WTC11 (cell line): ENCODE results near the gene CDC20. TPM values are rescaled to one million over a fixed set of nuclear protein-coding genes. Genes with fewer than 3 reads are reported as not detected.

ENCODE experiments used
- ATAC-seq: fragments of 200-7000 bp; cut with Tn5 transposase; 2 replicates; pipeline ENCODE4 v1.10.0; 2021; ENCODE audit warnings: mild to moderate bottlenecking, moderate library complexity
- CTCF ChIA-PET: fragments of 300-600 bp; sonication (Branson Sonifier 250); formaldehyde crosslinking; loops from one replicate; lab custom pipeline; 2021; ENCODE audit warnings: antibody characterized with exemption; lab: Charles Lee
- POLR2A ChIA-PET: fragments of 350-600 bp; sonication (Branson Sonifier 250); formaldehyde crosslinking; loops from one replicate; lab custom pipeline; 2021; ENCODE audit warnings: antibody characterized with exemption; lab: Charles Lee
- DNase-seq: peaks from one replicate; pipeline ENCODE4 v3.0.0; 2021; ENCODE audit warnings: low spot score
- H3K27ac Mint-ChIP-seq: 2 replicates; pipeline ENCODE4 v1.8.0; 2021; ENCODE audit warnings: mixed read lengths
- H3K27me3 Mint-ChIP-seq: 2 replicates; pipeline ENCODE4 v1.8.0; 2021; ENCODE audit warnings: low read depth, mild to moderate bottlenecking, moderate library complexity, mixed read lengths
- H3K36me3 Mint-ChIP-seq: 2 replicates; pipeline ENCODE4 v1.8.0; 2021; ENCODE audit warnings: mixed read lengths
- H3K4me1 Mint-ChIP-seq: 2 replicates; pipeline ENCODE4 v1.8.0; 2022; ENCODE audit warnings: mixed read lengths
- H3K4me3 Mint-ChIP-seq: 2 replicates; pipeline ENCODE4 v1.8.0; 2021; ENCODE audit warnings: mild to moderate bottlenecking, moderate library complexity, mixed read lengths
- H3K9me3 Mint-ChIP-seq: 2 replicates; pipeline ENCODE4 v1.8.0; 2021; ENCODE audit warnings: mixed read lengths
- ATF1 ChIP-seq: sonication (generic); formaldehyde crosslinking; IDR thresholded peaks from 2 replicates; pipeline ENCODE4 v1.8.1; 2023; ENCODE audit warnings: mild to moderate bottlenecking, moderate library complexity, missing genetic modification reagents
- CBFB ChIP-seq: sonication (generic); formaldehyde crosslinking; IDR thresholded peaks from 2 replicates; pipeline ENCODE4 v1.8.1; 2022; ENCODE audit warnings: mild to moderate bottlenecking, low read depth, missing genetic modification reagents
- CREB1 ChIP-seq: sonication (generic); formaldehyde crosslinking; IDR thresholded peaks from 2 replicates; pipeline ENCODE4 v1.8.0; 2023; ENCODE audit warnings: mild to moderate bottlenecking, missing genetic modification reagents
- EMX1 ChIP-seq: fragments of 250-450 bp; sonication (Bioruptor Pico); IDR thresholded peaks from 2 replicates; pipeline ENCODE4 v1.8.0; 2021; ENCODE audit warnings: mild to moderate bottlenecking
- JAZF1 ChIP-seq: fragments of 250-450 bp; sonication (Bioruptor Pico); IDR thresholded peaks from 2 replicates; pipeline ENCODE4 v1.9.0; 2021; ENCODE audit warnings: moderate library complexity, mild to moderate bottlenecking, inconsistent platforms
- KAT7 ChIP-seq: sonication (generic); formaldehyde crosslinking; IDR thresholded peaks from 2 replicates; pipeline ENCODE4 v1.8.1; 2023; ENCODE audit warnings: missing genetic modification reagents, mild to moderate bottlenecking, borderline replicate concordance
- NFATC4 ChIP-seq: fragments of 250-450 bp; sonication (Bioruptor Pico); IDR thresholded peaks from 2 replicates; pipeline ENCODE4 v1.9.0; 2021; ENCODE audit warnings: mild to moderate bottlenecking
- ZNF232 ChIP-seq: sonication (generic); formaldehyde crosslinking; IDR thresholded peaks from 2 replicates; pipeline ENCODE4 v1.8.0; 2022; ENCODE audit warnings: mild to moderate bottlenecking, missing genetic modification reagents
- ZNF396 ChIP-seq: fragments of 250-450 bp; sonication (Bioruptor Pico); IDR thresholded peaks from 2 replicates; pipeline ENCODE4 v1.8.0; 2021; ENCODE audit warnings: mild to moderate bottlenecking, moderate library complexity, borderline replicate concordance
- total RNA-seq: library from RNA; stranded (reverse); gene quantifications from 3 replicates; pipeline ENCODE4 v1.2.3, GENCODE V29; 2021
- TF ChIP-seq, protein P1 (sequence below): fragments of 250-450 bp; sonication (Bioruptor Pico); conservative IDR thresholded peaks from 2 replicates; pipeline ENCODE4 v1.9.0; 2021; ENCODE audit warnings: mild to moderate bottlenecking
- TF ChIP-seq, protein P2 (sequence below): sonication (generic); formaldehyde crosslinking; IDR thresholded peaks from 2 replicates; pipeline ENCODE4 v1.8.1; 2022; ENCODE audit warnings: mild to moderate bottlenecking, moderate library complexity, missing genetic modification reagents
- TF ChIP-seq, protein P3 (sequence below): sonication (generic); formaldehyde crosslinking; conservative IDR thresholded peaks from 2 replicates; pipeline ENCODE4 v1.8.1; 2022; ENCODE audit warnings: mild to moderate bottlenecking, missing genetic modification reagents
- TF ChIP-seq, protein P4 (sequence below): fragments of 250-450 bp; sonication (Bioruptor Pico); IDR thresholded peaks from 2 replicates; pipeline ENCODE4 v2.1.2; 2022; ENCODE audit warnings: mild to moderate bottlenecking, moderate library complexity
- TF ChIP-seq, protein P5 (sequence below): fragments of 250-450 bp; sonication (Bioruptor Pico); IDR thresholded peaks from 2 replicates; pipeline ENCODE4 v1.8.0; 2021; ENCODE audit warnings: mild to moderate bottlenecking
- TF ChIP-seq, protein P6 (sequence below): sonication (generic); formaldehyde crosslinking; IDR thresholded peaks from 2 replicates; pipeline ENCODE4 v1.8.1; 2023; ENCODE audit warnings: mild to moderate bottlenecking, missing genetic modification reagents, moderate library complexity
- TF ChIP-seq, protein P7 (sequence below): sonication (generic); formaldehyde crosslinking; IDR thresholded peaks from 2 replicates; pipeline ENCODE4 v1.8.1; 2023; ENCODE audit warnings: mild to moderate bottlenecking, missing genetic modification reagents
- TF ChIP-seq, protein P8 (sequence below): sonication (generic); formaldehyde crosslinking; IDR thresholded peaks from 2 replicates; pipeline ENCODE4 v1.8.0; 2022; ENCODE audit warnings: mild to moderate bottlenecking, missing genetic modification reagents

Gene CDC20
- total RNA-seq, 1 experiment from 2014 or later = 280 TPM

DNA sequence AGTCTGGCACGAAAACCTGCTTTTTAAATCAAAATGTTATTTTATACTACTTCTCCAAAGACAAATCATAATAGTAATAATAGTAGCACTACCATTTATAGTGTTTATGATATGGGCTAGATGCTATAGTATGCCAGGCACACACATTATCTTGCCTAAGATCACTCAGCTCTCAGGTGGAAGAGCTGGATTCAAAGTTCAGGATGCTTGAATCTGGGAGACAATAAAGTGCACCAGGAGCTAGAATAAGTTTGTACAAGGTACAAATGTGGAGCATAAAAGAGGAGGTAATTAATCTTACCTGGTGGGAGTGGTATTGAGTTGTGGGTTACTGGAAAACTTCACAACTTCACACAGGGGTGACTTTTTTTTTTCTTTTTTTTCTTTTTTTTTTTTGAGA, 19.1 kb downstream of the CDC20 start (continued):
- TF ChIP-seq, protein P1, sequence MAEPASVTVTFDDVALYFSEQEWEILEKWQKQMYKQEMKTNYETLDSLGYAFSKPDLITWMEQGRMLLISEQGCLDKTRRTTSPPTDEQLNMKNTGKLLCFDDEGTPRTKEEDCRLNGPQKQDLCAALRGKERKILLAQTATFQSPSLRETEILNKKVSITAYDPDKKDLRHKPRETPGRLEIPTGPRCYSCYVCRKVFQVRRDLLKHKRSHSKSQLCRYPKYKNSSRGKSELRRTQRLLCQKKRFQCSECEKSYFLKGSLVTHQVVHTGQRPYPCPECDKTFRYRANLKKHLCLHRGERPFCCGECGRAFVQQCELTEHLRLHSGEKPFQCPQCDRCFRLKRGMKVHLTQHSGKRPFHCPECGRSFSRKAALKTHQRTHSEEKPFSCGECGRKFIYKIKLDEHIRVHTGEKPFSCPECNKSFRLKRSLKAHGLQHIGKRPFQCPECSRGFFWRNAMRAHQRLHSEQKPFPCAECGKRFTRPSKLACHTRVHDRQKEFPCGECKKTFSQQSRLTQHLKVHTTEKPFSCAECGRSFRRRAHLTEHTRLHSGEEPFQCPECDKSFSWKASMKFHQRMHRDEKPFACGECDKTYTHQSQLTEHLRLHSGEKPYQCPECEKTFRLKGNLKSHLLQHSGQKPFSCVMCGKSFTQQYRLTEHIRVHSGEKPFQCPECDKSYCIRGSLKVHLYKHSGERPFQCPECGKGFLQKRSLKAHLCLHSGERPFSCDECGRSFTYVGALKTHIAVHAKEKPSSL (CRISPR knock-in tag) = no peak
- TF ChIP-seq, protein P2, sequence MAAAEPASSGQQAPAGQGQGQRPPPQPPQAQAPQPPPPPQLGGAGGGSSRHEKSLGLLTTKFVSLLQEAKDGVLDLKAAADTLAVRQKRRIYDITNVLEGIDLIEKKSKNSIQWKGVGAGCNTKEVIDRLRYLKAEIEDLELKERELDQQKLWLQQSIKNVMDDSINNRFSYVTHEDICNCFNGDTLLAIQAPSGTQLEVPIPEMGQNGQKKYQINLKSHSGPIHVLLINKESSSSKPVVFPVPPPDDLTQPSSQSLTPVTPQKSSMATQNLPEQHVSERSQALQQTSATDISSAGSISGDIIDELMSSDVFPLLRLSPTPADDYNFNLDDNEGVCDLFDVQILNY (CRISPR knock-in tag) = no peak
- TF ChIP-seq, protein P3, sequence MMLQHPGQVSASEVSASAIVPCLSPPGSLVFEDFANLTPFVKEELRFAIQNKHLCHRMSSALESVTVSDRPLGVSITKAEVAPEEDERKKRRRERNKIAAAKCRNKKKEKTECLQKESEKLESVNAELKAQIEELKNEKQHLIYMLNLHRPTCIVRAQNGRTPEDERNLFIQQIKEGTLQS (CRISPR knock-in tag) = no peak
- TF ChIP-seq, protein P4, sequence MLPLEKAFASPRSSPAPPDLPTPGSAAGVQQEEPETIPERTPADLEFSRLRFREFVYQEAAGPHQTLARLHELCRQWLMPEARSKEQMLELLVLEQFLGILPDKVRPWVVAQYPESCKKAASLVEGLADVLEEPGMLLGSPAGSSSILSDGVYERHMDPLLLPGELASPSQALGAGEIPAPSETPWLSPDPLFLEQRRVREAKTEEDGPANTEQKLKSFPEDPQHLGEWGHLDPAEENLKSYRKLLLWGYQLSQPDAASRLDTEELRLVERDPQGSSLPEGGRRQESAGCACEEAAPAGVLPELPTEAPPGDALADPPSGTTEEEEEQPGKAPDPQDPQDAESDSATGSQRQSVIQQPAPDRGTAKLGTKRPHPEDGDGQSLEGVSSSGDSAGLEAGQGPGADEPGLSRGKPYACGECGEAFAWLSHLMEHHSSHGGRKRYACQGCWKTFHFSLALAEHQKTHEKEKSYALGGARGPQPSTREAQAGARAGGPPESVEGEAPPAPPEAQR (CRISPR knock-in tag) = no peak
- TF ChIP-seq ATF1 (CRISPR knock-in tag) (no peak), JAZF1 (CRISPR knock-in tag) (no peak)

DNA sequence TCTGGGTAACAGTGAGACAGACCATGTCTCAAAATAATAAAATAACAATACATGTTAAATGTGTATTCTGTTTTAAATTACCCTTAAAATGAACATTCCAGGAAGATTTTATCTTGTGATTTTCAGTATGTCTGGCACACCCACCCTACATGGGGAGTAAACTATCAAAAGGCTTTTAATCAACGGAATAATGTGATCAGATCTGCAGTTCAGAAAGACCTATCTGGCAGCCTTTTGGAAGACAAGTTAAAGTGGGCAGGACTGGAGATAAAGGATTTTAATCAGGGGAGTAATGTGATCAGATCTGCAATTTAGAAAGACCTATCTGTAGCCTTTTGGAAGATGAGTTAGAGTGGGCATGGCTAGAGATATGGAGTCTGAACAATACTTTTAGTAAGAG, 20.7 kb downstream of the CDC20 start:
- peaks cover 3% of the 10 kb centered on the region; the same call in 1 of the 2 replicates for H3K4me1 Mint-ChIP-seq
- POLR2A ChIA-PET = interaction anchor here (1.0 kb wide), 1 partner anchor 10 kb away, joined by 4 read pairs; the partner anchor contains the start of genes MED8 and SZT2
- no peak overlapping the region for H3K27ac Mint-ChIP-seq
- ATAC-seq (no peak), DNase-seq (no peak)
- no peak overlapping the region for H3K4me3 Mint-ChIP-seq
- H3K9me3 Mint-ChIP-seq = no peaks in the 10 kb centered on the region
- TF ChIP-seq, protein P5, sequence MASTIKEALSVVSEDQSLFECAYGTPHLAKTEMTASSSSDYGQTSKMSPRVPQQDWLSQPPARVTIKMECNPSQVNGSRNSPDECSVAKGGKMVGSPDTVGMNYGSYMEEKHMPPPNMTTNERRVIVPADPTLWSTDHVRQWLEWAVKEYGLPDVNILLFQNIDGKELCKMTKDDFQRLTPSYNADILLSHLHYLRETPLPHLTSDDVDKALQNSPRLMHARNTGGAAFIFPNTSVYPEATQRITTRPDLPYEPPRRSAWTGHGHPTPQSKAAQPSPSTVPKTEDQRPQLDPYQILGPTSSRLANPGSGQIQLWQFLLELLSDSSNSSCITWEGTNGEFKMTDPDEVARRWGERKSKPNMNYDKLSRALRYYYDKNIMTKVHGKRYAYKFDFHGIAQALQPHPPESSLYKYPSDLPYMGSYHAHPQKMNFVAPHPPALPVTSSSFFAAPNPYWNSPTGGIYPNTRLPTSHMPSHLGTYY (CRISPR knock-in tag) = no peak
- TF ChIP-seq, protein P6, sequence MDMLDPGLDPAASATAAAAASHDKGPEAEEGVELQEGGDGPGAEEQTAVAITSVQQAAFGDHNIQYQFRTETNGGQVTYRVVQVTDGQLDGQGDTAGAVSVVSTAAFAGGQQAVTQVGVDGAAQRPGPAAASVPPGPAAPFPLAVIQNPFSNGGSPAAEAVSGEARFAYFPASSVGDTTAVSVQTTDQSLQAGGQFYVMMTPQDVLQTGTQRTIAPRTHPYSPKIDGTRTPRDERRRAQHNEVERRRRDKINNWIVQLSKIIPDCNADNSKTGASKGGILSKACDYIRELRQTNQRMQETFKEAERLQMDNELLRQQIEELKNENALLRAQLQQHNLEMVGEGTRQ (CRISPR knock-in tag) = no peak
- no peak for TF ChIP-seq CBFB
- no peak for TF ChIP-seq ZNF232 (CRISPR knock-in tag)
- H3K36me3 Mint-ChIP-seq = peaks cover 11% of the 10 kb centered on the region
- no peaks in the 10 kb centered on the region for H3K27me3 Mint-ChIP-seq
- CTCF ChIA-PET = interaction anchor here (0.9 kb wide), 1 partner anchor 153 kb away, joined by 3 read pairs; no protein-coding TSS in a partner anchor

DNA sequence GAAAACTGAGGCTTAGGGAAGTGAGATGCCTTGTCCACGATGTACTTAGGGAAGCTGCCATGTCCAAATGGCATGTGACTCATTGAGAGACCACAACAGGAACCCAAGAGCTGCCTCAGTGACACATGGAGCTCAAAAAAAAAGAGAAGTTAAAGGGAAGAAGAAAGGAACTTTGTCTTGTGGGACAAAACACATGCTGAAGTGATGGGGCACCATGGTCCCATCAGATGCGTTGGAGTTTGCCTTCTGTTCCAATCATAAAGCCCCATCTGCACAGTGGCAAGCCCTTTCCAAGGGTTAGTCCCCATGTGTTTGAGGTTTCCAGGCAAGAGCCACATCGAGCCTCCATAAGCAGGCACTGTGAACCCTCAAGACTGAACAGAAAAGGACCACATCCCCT, 22.8 kb downstream of the CDC20 start:
- Mint-ChIP-seq H3K27ac (no peak overlapping the region), H3K4me3 (no peak overlapping the region), H3K9me3 (no peaks in the 10 kb centered on the region), H3K36me3 (peaks cover 30% of the 10 kb centered on the region), H3K27me3 (no peaks in the 10 kb centered on the region), H3K4me1 (peaks cover 3% of the 10 kb centered on the region; the same call in 1 of the 2 replicates)
- ChIA-PET POLR2A (no interaction called here), CTCF (interaction anchor here (1.8 kb wide), 1 partner anchor 33 kb away, joined by 7 read pairs; no protein-coding TSS in a partner anchor)
- DNase-seq = no peak
- TF ChIP-seq, protein P1 (CRISPR knock-in tag) = no peak
- TF ChIP-seq KAT7 (CRISPR knock-in tag) (no peak), NFATC4 (CRISPR knock-in tag) (no peak), EMX1 (no peak), CREB1 (CRISPR knock-in tag) (no peak), ZNF396 (CRISPR knock-in tag) (no peak)
- TF ChIP-seq, protein P7, sequence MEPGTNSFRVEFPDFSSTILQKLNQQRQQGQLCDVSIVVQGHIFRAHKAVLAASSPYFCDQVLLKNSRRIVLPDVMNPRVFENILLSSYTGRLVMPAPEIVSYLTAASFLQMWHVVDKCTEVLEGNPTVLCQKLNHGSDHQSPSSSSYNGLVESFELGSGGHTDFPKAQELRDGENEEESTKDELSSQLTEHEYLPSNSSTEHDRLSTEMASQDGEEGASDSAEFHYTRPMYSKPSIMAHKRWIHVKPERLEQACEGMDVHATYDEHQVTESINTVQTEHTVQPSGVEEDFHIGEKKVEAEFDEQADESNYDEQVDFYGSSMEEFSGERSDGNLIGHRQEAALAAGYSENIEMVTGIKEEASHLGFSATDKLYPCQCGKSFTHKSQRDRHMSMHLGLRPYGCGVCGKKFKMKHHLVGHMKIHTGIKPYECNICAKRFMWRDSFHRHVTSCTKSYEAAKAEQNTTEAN (CRISPR knock-in tag) = no peak
- TF ChIP-seq, protein P8, sequence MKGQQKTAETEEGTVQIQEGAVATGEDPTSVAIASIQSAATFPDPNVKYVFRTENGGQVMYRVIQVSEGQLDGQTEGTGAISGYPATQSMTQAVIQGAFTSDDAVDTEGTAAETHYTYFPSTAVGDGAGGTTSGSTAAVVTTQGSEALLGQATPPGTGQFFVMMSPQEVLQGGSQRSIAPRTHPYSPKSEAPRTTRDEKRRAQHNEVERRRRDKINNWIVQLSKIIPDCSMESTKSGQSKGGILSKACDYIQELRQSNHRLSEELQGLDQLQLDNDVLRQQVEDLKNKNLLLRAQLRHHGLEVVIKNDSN (CRISPR knock-in tag) = no peak
- no peak for ATAC-seq
